Adrenal gland (tissue), 5 donors: ENCODE results near the gene FBLN5.

Experiments
- CTCF ChIP-seq, 6 experiments: fragments of 450-650 bp in 4 of 6; fragments of 200-600 bp in 2 of 6; sonication (generic) in 1 of 6; IDR thresholded peaks; 1 replicate in 5 of 6; 2 replicates in 1 of 6; pipeline versions ENCODE4 v1.5.1 to v1.8.0; 2016 to 2021; ENCODE audit warnings: antibody characterized with exemption in 6 of 6, mild to moderate bottlenecking in 2 of 6, moderate library complexity in 1 of 6
- POLR2A ChIP-seq, 2 donors: fragments of 450-650 bp; IDR thresholded peaks; one replicate each; pipeline ENCODE4 v1.6.1; 2017; ENCODE audit warnings: antibody characterized with exemption in 2 of 2, mild to moderate bottlenecking in 2 of 2, moderate library complexity in 1 of 2
- donor health status: DM: no; HTN: no; CAD: no.

DNA sequence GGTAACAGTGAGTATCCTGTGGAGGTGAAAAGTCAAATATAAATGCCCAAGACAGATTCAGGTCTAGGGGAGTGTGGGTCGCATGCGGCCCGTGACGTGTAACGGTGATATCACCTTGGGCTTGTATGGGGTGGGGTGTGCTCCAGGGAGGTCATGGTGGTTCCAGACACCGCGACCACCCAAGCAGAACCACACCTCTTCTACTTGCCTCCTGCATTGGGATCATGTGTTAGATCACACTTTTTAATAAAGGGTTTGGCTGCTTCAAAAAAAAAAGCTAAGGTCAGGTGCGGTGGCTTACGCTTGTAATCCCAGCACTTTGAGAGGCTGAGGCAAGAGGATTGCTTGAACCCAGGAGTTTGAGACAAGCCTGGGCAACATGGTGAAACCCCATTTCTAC is 4.5 kb downstream of the FBLN5 start:
- TF ChIP-seq CTCF (IDR thresholded peaks at IDR 0.05) (no peak), POLR2A (IDR thresholded peaks at IDR 0.05) (no peak)
